WTC11 (cell line): ENCODE results near the gene PFDN1.

Experiments
- ATF1 ChIP-seq: sonication (generic); formaldehyde crosslinking; IDR thresholded peaks from 2 replicates; pipeline ENCODE4 v1.8.1; 2023; ENCODE audit warnings: mild to moderate bottlenecking, moderate library complexity, missing genetic modification reagents
- CTCF ChIP-seq: fragments of 200-600 bp; IDR thresholded peaks from 2 replicates; pipeline ENCODE4 v1.8.0; 2022; ENCODE audit warnings: antibody characterized with exemption
- MAX ChIP-seq: sonication (generic); formaldehyde crosslinking; IDR thresholded peaks from 2 replicates; pipeline ENCODE4 v1.8.0; 2022; ENCODE audit warnings: mild to moderate bottlenecking, missing genetic modification reagents
- SMAD4 ChIP-seq: sonication (generic); formaldehyde crosslinking; IDR thresholded peaks from 2 replicates; pipeline ENCODE4 v1.8.0; 2022; ENCODE audit warnings: mild to moderate bottlenecking, missing genetic modification reagents

- TF ChIP-seq CTCF (no peak), ATF1 (CRISPR knock-in tag) (no peak), SMAD4 (CRISPR knock-in tag) (no peak), MAX (CRISPR knock-in tag) (no peak)
These were observed 7.5 kb upstream of the PFDN1 start for GRCh38 chr5:140310434-140310833.
